ENCODE measurements around the gene SEL1L2.

GRCh38 chr20:14012671-14013070 is 22.3 kb upstream of the SEL1L2 start:
- TF ChIP-seq POLR2A (IDR thresholded peaks at IDR 0.05; ENCODE audit: low read depth, low read length): no peak
- no peak for TF ChIP-seq TAF1 (IDR thresholded peaks at IDR 0.05; ENCODE audit: borderline replicate concordance, low read depth, low read length)
